Epithelial cell of alveolus of lung (primary cell): ENCODE data around the gene RGS18. TPM values are rescaled to one million over a fixed set of nuclear protein-coding genes. Genes with fewer than 3 reads are reported as not detected.

Source experiments
- total RNA-seq: library from RNA; depleted of rRNA; stranded (reverse); fragments of >200 nt; gene quantifications from 2 replicates; pipeline ENCODE4 v1.2.1, GENCODE V29; 2015

The RGS18 gene, protein sequence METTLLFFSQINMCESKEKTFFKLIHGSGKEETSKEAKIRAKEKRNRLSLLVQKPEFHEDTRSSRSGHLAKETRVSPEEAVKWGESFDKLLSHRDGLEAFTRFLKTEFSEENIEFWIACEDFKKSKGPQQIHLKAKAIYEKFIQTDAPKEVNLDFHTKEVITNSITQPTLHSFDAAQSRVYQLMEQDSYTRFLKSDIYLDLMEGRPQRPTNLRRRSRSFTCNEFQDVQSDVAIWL
- 0.52 and 1.3 TPM in 2 replicates for total RNA-seq

DNA sequence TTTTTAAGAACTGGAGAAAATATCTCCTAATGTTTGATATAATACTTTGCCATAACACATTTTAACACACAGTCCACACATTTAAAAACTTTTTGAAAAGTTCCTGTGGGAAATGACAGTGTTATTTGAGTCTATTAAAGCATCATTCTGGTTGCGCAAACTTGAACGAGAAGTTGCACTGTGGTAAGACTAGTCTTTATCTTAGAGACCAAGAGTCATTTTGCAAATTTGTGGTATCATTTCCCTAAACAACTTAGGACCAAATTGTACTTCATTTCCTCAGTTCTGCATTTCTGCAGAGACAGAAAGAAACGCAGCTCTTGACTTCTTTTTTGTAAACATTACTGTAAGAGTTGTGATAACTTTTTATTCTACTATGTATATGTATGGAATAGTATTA is at the start of gene RGS18:
RGS18 (plus strand) TSS at position 282 of the 400 bp plus-strand sequence. CDS start 176 bp downstream, outside the sequence.

Other genes with a start within 250 kb of the RGS18 start
- gene RGS21, start 158.5 kb downstream of the RGS18 start, total RNA-seq: not detected in 2 replicates